GM12873 (cell line): ENCODE measurements around the gene PVR.

ENCODE experiments used
- TF ChIP-seq, protein P1 (sequence below): IDR thresholded peaks from 2 replicates; pipeline ENCODE4 v1.5.1; 2012; ENCODE audit warnings: low read depth, mild to moderate bottlenecking, moderate library complexity, low read length, control low read depth; ENCODE audit not compliant: insufficient read depth; ENCODE audit errors: missing control alignments

Gene PVR

DNA sequence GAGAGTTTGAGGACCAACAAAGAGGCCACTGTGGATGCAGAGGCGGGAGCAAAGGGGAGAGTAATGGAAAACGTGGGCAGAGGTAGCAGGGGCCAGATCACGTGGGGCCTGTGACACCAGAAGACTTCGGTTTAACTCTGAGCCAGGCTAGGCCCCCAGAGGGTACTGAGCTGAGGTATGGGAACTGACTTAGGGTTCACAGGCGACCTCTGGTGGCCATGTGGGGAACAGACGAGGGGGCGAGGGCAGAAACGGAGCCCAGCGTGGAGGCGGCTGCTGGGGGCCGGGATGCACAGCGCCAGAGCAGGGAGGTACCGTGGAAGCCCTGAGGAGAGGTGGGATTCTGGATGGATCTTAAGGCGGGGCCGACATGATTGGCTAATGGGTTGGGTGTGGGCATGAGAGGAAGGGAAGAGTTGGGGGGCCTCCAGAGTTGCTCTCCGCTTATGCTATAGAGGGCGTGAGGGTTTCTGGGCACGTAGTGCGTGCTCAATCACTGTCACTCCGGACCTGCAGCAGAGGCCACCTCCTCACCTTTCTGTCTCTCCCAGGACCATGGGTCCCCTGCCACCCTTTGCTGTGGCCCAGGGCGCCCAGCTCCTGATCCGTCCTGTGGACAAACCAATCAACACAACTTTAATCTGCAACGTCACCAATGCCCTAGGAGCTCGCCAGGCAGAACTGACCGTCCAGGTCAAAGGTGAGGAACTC lies 13.7 kb downstream of the PVR start:
- TF ChIP-seq, protein P1, sequence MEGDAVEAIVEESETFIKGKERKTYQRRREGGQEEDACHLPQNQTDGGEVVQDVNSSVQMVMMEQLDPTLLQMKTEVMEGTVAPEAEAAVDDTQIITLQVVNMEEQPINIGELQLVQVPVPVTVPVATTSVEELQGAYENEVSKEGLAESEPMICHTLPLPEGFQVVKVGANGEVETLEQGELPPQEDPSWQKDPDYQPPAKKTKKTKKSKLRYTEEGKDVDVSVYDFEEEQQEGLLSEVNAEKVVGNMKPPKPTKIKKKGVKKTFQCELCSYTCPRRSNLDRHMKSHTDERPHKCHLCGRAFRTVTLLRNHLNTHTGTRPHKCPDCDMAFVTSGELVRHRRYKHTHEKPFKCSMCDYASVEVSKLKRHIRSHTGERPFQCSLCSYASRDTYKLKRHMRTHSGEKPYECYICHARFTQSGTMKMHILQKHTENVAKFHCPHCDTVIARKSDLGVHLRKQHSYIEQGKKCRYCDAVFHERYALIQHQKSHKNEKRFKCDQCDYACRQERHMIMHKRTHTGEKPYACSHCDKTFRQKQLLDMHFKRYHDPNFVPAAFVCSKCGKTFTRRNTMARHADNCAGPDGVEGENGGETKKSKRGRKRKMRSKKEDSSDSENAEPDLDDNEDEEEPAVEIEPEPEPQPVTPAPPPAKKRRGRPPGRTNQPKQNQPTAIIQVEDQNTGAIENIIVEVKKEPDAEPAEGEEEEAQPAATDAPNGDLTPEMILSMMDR: peak; percentile 94

- TF ChIP-seq, protein P1: no peak
These were observed 14.5 kb downstream of the PVR start for GRCh38 chr19:44658069-44658733.

DNA sequence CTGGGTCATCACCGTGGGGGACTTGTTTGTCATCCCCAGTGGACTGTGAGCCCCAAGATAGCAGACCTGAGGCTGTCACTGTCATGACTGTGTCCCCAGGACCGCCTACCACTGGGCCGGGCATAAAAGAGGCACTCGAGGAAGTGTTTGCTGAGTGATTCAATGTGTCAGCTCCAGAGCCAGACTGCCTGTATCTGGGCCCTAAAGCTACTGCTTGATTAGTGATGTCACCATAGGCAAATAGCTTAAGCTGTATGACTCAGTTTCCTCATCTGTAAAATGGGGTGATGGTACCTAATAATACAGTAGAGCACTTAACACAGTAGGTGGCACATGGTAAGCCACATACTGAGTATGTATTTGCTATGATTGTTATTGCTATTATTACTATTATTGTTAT lies 16.4 kb downstream of the PVR start:
- TF ChIP-seq, protein P1: no peak

- TF ChIP-seq, protein P1: no peak
These were observed 17.5 kb downstream of the PVR start for GRCh38 chr19:44661205-44661604.

DNA sequence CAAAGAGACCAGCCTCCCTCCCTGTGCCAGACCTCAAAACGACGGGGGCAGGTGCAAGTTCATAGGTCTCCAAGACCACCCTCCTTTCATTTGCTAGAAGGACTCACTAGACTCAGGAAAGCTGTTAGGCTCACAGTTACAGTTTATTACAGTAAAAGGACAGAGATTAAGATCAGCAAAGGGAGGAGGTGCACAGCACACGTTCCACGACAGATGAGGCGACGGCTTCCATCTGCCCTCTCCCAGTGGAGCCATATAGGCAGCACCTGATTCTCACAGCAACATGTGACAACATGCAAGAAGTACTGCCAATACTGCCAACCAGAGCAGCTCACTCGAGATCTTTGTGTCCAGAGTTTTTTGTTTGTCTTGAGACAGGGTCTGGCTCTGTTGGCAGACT lies 18.2 kb downstream of the PVR start:
- TF ChIP-seq, protein P1: no peak

GRCh38 chr19:44662691-44663385 lies 19.1 kb downstream of the PVR start:
- TF ChIP-seq, protein P1: no peak

- TF ChIP-seq, protein P1: no peak
These were observed 20.3 kb downstream of the PVR start for GRCh38 chr19:44663996-44664395.
